Heart right ventricle (tissue), 16 donors: ENCODE measurements around the gene COL8A1. TPM values are rescaled to one million over a fixed set of nuclear protein-coding genes. Genes with fewer than 3 reads are reported as not detected.

Experiments
- ATAC-seq, 8 donors: fragments of 200-7000 bp; cut with Tn5 transposase; one replicate each; pipeline ENCODE4 v1.9.1; 2020; ENCODE audit warnings: mild to moderate bottlenecking in 8 of 8, moderate library complexity in 8 of 8, moderate number of reproducible peaks in 1 of 8
- DNase-seq, 2 donors: peaks; one replicate each; pipeline ENCODE4 v3.0.0-alpha.2; 2020
- H3K27ac ChIP-seq, 10 donors: fragments of 200-600 bp; sonication (generic) in 2 of 10; one replicate each; pipeline versions ENCODE4 v1.5.0 to v1.8.0; 2020 to 2022; ENCODE audit warnings: mild to moderate bottlenecking in 3 of 10
- H3K27me3 ChIP-seq, 7 donors: fragments of 200-600 bp; one replicate each; pipeline ENCODE4 v1.8.0; 2021 to 2022; ENCODE audit warnings: mild to moderate bottlenecking in 2 of 7
- H3K36me3 ChIP-seq, 9 donors: fragments of 200-600 bp; sonication (generic) in 1 of 9; one replicate each; pipeline versions ENCODE4 v1.5.0 to v1.8.0; 2020 to 2022; ENCODE audit warnings: mild to moderate bottlenecking in 2 of 9
- H3K4me1 ChIP-seq, 9 donors: fragments of 200-600 bp; sonication (generic) in 1 of 9; one replicate each; pipeline versions ENCODE4 v1.5.0 to v1.8.0; 2020 to 2022; ENCODE audit warnings: mild to moderate bottlenecking in 4 of 9
- H3K4me3 ChIP-seq, 10 donors: fragments of 200-600 bp; sonication (generic) in 2 of 10; one replicate each; pipeline versions ENCODE4 v1.5.0 to v1.8.0; 2020 to 2022; ENCODE audit warnings: mild to moderate bottlenecking in 7 of 10, moderate library complexity in 2 of 10
- H3K9me3 ChIP-seq, 11 donors: fragments of 200-600 bp in 10 of 11; sonication (generic) in 2 of 11; one replicate each; pipeline versions ENCODE4 v1.5.0 to v1.8.0; 2013 to 2022; ENCODE audit warnings: mild to moderate bottlenecking in 2 of 11, control low read depth in 1 of 11, moderate library complexity in 1 of 11
- CTCF ChIP-seq, 9 donors: fragments of 200-600 bp; sonication (generic) in 2 of 9; IDR thresholded peaks; one replicate each; pipeline versions ENCODE4 v1.5.0 to v1.8.0; 2021 to 2022; ENCODE audit warnings: antibody characterized with exemption in 9 of 9, mild to moderate bottlenecking in 5 of 9, moderate library complexity in 1 of 9
- WGBS, 2 donors: extraction: QIAGEN DNeasy Blood & Tissue Kit; methylation state at CpG; one replicate each; pipeline ENCODE4 v1.1.7; 2013; ENCODE audit warnings: inconsistent platforms in 1 of 2; 5-methylcytosine and 5-hydroxymethylcytosine counted together
- intact Hi-C, 10 donors: fragments of 100-400 bp; cut with DNase I; formaldehyde crosslinking; loops; one replicate each; pipeline versions ENCODE4 v1.11.1 to v1.14.2; 2022
- polyA plus RNA-seq, 2 donors: library from polyadenylated mRNA; stranded (reverse); fragments of 200-250 nt; gene quantifications; one replicate each; pipeline ENCODE4 v1.2.3, GENCODE V29; 2013
- total RNA-seq, 10 donors: library from RNA; stranded (reverse); fragmentation: NEBNext Ultra II Directional in 3 of 10; extraction: Animal tissue kit (Norgen Biotek cat#: 25700) in 3 of 10; gene quantifications; one replicate each; pipeline versions ENCODE4 v1.2.1 to v1.2.4, GENCODE V29; 2021 to 2023
- donor health status: Arrhythmogenic right ventricular cardiomyopathy.
- donor health status: ischemic (EF 13 %, LVEDD 7.1; RV severe dilation, severe dysfunction).
- donor health status: healthy with polysubstance abuse.
- donor health status: DM: no; HTN: yes; CAD: no.
- donor health status: DM: no; HTN: no; CAD: no.
- donor health status: ischemic (EF 25% LVEDD 6.9; RV normal size, moderate dysfunction).
- donor health status: ischemic (EF 25% LVEDD 5.7; RV mildly dilated, moderate dysfunction).
- donor health status: healthy.
- donor health status: DM: yes; HTN: yes; CAD: no.
- donor health status: Ischemic cardiomyopathy.
- donor health status: ischemic (EF 35%, LVEDD 5.7; RV mildly dilated, moderate dysfunction).
- donor health status: nonischemic (EF 11% LVEDD 7.7; RV severe dilation, severe dysfunction).
- donor health status: DM: yes; HTN: yes; CAD: no.
- donor health status: PGD.
- donor health status: ischemic (EF 29% LVEDD 5.4; RV normal size, mild dysfunction).
- donor health status: nonischemic (EF 23%, LVEDD 6.1; RV moderate dilation, normal function).

Gene COL8A1
- total and polyA plus RNA-seq, 12 donors: 7.5 to 32.2 (median 14.5) TPM

- DNase-seq: no peak
- H3K27me3 ChIP-seq: no peaks in the 10 kb centered on the region
- intact Hi-C loops: loop anchor here in 1 of 10 donors (1.0 kb wide), 1 partner anchor 26 kb away; no protein-coding TSS in a partner anchor
- peaks cover 0 to 18% (median 2%) of the 10 kb centered on the region in 9 donors for H3K4me1 ChIP-seq
- ATAC-seq: no peak
- peak overlapping the region in 1 of 10 donors; percentile 17 for H3K27ac ChIP-seq
- 89% methylated on average over 7 of the region's 7 CpGs for WGBS, 2 donors
- no peaks in the 10 kb centered on the region for H3K36me3 ChIP-seq
- H3K9me3 ChIP-seq: no peaks in the 10 kb centered on the region
- no peak overlapping the region for H3K4me3 ChIP-seq
- no peak for TF ChIP-seq CTCF (IDR thresholded peaks at IDR 0.05)
Observed at GRCh38 chr3:99702953-99703943, 64.9 kb downstream of the COL8A1 start.

- Histone ChIP-seq H3K4me3 (no peak overlapping the region), H3K4me1 (peaks cover 0 to 18% (median 3%) of the 10 kb centered on the region in 9 donors), H3K27me3 (no peaks in the 10 kb centered on the region), H3K27ac (no peak overlapping the region), H3K9me3 (no peaks in the 10 kb centered on the region), H3K36me3 (no peaks in the 10 kb centered on the region)
- ATAC-seq (no peak), DNase-seq (no peak)
- no peak for TF ChIP-seq CTCF (IDR thresholded peaks at IDR 0.05)
- WGBS, 2 donors: 49 to 50% methylated on average over 2 of the region's 2 CpGs
- intact Hi-C loops: no loop called here
Observed at GRCh38 chr3:99704417-99704816, 66.0 kb downstream of the COL8A1 start.

- WGBS, 2 donors: 76 to 79% methylated on average over 1 of the region's 1 CpG
- Histone ChIP-seq H3K4me1 (peaks cover 0 to 6% (median 3%) of the 10 kb centered on the region in 9 donors), H3K36me3 (no peaks in the 10 kb centered on the region), H3K27ac (no peak overlapping the region), H3K27me3 (no peaks in the 10 kb centered on the region), H3K9me3 (no peaks in the 10 kb centered on the region), H3K4me3 (no peak overlapping the region)
- TF ChIP-seq CTCF (IDR thresholded peaks at IDR 0.05): no peak
- intact Hi-C loops: no loop called here
- ATAC-seq (no peak), DNase-seq (no peak)
Observed at GRCh38 chr3:99706410-99706809, 68.0 kb downstream of the COL8A1 start.

GRCh38 chr3:99708207-99708745 is 69.9 kb downstream of the COL8A1 start:
- Histone ChIP-seq H3K9me3 (no peaks in the 10 kb centered on the region), H3K27me3 (no peaks in the 10 kb centered on the region), H3K27ac (peak overlapping the region in 4 of 10 donors; percentile 21 to 62 (median 40)), H3K4me1 (peaks cover 0 to 10% (median 0%) of the 10 kb centered on the region in 9 donors), H3K36me3 (no peaks in the 10 kb centered on the region), H3K4me3 (no peak overlapping the region)
- intact Hi-C loops: no loop called here
- DNase-seq (no peak), ATAC-seq (peak in 5 of 8 donors; percentile 44 to 69 (median 57))
- no peak for TF ChIP-seq CTCF (IDR thresholded peaks at IDR 0.05)
- 68 to 74% methylated on average over 4 of the region's 4 CpGs for WGBS, 2 donors
